ENCODE data around the gene CSTB.
A peak's percentile ranks its signal among the peaks of the same experiment; 100 is the strongest.

CSTB gene

DNA sequence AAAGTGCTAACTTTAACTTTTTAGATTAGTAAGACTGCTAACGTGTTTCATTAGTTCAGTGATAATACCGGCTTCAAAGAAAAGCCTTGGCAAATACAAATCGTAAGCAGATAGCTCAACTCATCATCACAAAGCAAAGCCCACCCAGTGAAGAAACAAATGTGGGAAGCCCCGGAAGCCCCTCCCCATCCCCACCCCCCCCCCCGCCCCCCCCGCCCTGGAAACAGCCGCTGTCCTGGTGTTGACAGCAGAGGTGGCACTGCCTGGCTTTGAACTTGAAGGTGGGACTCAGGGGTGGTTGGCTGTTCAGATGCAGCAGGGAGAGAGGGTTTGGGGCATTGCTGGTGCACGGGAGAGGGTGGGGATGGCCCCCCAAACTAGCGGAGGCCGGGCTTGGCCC lies 43.0 kb downstream of the CSTB start:
- TF ChIP-seq, protein P1, sequence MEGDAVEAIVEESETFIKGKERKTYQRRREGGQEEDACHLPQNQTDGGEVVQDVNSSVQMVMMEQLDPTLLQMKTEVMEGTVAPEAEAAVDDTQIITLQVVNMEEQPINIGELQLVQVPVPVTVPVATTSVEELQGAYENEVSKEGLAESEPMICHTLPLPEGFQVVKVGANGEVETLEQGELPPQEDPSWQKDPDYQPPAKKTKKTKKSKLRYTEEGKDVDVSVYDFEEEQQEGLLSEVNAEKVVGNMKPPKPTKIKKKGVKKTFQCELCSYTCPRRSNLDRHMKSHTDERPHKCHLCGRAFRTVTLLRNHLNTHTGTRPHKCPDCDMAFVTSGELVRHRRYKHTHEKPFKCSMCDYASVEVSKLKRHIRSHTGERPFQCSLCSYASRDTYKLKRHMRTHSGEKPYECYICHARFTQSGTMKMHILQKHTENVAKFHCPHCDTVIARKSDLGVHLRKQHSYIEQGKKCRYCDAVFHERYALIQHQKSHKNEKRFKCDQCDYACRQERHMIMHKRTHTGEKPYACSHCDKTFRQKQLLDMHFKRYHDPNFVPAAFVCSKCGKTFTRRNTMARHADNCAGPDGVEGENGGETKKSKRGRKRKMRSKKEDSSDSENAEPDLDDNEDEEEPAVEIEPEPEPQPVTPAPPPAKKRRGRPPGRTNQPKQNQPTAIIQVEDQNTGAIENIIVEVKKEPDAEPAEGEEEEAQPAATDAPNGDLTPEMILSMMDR (IDR thresholded peaks at IDR 0.05; ENCODE audit: poor library complexity, severe bottlenecking), result no peak

DNA sequence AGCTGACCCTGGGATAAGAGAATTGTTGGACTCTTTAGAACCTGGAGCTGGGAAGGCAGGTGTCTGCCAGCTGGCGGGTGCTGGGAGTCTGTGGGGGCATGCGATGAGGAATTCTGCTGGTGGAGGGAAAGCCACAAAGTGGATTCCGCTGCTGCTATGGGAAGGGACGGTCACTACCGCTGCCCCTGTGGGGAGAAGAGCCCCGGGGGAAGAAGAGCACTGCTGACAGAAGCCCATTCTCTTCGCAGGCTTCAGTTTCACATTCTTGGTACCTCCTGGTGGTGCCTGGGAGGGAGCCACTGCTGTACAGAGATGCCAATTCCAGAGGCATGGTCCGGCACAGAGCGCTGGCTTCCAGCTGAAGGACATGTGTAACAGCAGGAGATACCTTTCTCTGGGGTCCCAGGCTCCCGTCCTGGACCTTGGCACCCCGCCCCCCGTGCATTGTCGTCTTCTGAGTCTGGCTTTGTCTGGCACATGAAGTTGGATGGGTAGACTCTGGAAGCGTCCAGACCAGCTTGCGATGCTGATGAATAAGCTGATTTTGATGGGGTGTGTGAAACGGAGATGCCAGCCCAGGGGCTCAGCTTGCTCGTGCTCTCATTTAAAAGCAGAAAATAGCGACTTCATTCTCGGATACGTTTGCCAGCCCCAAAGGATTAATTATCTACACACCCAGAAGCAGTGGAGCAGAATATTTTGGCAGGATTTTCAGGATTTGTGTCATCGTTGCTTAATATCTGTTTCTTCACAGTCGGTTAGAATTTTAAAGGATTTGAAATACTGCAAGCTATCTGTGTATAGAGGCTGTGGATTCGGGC lies 44.0 kb downstream of the CSTB start:
- Histone ChIP-seq H3K9me3 (ENCODE audit: severe bottlenecking) (no peaks in the 10 kb centered on the region), H3K36me3 (ENCODE audit: low read depth) (peaks cover 71% of the 10 kb centered on the region), H3K27ac (ENCODE audit: poor library complexity, severe bottlenecking) (peak overlapping the region; percentile 96), H3K4me3 (ENCODE audit: severe bottlenecking) (no peak overlapping the region), H3K4me1 (ENCODE audit: insufficient read depth, poor library complexity, severe bottlenecking) (peaks cover 34% of the 10 kb centered on the region), H3K27me3 (ENCODE audit: insufficient read depth, poor library complexity, severe bottlenecking) (no peaks in the 10 kb centered on the region)
- TF ChIP-seq, protein P1 (IDR thresholded peaks at IDR 0.05; ENCODE audit: poor library complexity, severe bottlenecking), result no peak
- no peak for DNase-seq (ENCODE audit: low spot score)
- ATAC-seq (ENCODE audit: low read depth), result no peak

More for the DNA sequence above, 43.0 kb downstream of the CSTB start:
- Histone ChIP-seq H3K4me1 (ENCODE audit: insufficient read depth, poor library complexity, severe bottlenecking) (peaks cover 24% of the 10 kb centered on the region), H3K27me3 (ENCODE audit: insufficient read depth, poor library complexity, severe bottlenecking) (no peaks in the 10 kb centered on the region), H3K36me3 (ENCODE audit: low read depth) (peaks cover 75% of the 10 kb centered on the region), H3K4me3 (ENCODE audit: severe bottlenecking) (no peak overlapping the region), H3K27ac (ENCODE audit: poor library complexity, severe bottlenecking) (peak overlapping the region; percentile 96), H3K9me3 (ENCODE audit: severe bottlenecking) (no peaks in the 10 kb centered on the region)
- DNase-seq (ENCODE audit: low spot score), result no peak
- no peak for ATAC-seq (ENCODE audit: low read depth)

DNA sequence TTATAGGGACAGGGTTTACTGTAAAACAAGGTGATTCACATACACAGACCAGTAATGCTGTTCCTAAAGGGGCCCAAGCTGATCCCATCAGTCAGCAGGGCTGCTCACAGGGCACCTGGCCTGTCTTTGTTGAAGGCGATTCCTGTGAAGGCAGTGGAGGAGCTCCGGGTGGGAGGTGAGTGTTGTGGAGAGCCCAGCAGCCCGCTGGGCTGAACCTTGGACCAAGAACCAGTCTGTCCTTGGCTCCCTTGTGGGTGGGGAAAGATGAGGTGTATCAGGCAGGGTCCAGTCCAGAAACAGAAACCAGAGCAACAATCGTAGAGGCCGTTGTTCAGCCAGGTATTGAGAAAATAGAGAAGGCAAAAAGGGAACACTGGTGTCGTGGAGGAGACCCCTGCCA lies 44.6 kb downstream of the CSTB start:
- no peak for DNase-seq (ENCODE audit: low spot score)
- Histone ChIP-seq H3K27ac (ENCODE audit: poor library complexity, severe bottlenecking) (peak overlapping the region; percentile 96), H3K4me1 (ENCODE audit: insufficient read depth, poor library complexity, severe bottlenecking) (peaks cover 40% of the 10 kb centered on the region), H3K4me3 (ENCODE audit: severe bottlenecking) (no peak overlapping the region), H3K36me3 (ENCODE audit: low read depth) (peaks cover 68% of the 10 kb centered on the region), H3K9me3 (ENCODE audit: severe bottlenecking) (no peaks in the 10 kb centered on the region), H3K27me3 (ENCODE audit: insufficient read depth, poor library complexity, severe bottlenecking) (no peaks in the 10 kb centered on the region)
- TF ChIP-seq, protein P1 (IDR thresholded peaks at IDR 0.05; ENCODE audit: poor library complexity, severe bottlenecking), result no peak
- ATAC-seq (ENCODE audit: low read depth), result no peak

DNA sequence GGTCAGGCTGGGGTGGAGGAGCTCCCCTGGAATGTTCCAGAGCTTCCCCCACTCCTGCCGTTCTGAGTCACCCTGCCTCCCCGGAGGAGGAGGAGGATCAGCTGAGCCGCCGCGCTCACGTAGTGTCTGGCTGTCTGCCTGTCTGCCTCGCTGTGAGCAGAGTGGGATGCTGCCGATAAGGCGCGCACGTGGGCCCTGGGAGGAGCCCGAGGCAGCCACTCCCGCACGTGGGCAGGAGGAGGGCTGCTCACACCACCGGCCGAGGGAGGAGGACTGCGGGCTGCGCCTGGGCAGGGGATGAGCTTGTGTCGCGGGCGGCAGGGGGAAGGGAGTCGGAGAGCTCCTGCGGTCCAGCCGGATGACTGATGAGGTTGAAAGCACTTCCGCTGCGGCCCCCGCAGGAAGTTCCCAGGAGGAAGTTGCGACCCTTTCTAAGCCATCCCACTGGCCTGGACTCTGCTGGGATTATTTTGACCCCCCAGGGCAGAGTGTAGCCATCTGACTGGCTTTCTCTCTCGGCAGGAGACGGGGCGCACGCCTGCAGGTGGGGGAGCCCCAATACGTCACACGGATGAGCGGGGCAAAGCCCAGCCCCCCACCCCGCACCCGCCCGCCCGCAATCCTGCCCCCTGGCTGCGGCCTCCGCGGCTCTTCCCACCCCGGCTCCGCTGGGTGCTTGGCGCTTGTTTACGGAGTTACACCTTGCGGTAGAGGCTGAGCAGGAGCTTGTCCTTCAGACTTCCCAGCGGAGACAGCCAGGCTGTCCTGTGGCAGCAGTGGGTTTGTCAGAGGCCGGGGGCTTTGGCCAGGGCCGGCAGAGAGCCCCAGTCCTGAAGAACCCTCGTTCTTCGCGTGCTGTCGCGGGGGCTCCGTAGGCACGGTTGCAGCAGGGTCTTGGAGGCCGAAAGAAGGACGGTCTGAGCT lies 47.4 kb downstream of the CSTB start:
- Histone ChIP-seq H3K4me1 (ENCODE audit: insufficient read depth, poor library complexity, severe bottlenecking) (peaks cover 62% of the 10 kb centered on the region), H3K4me3 (ENCODE audit: severe bottlenecking) (peak overlapping the region; percentile 17), H3K27me3 (ENCODE audit: insufficient read depth, poor library complexity, severe bottlenecking) (no peaks in the 10 kb centered on the region), H3K9me3 (ENCODE audit: severe bottlenecking) (no peaks in the 10 kb centered on the region), H3K36me3 (ENCODE audit: low read depth) (peaks cover 60% of the 10 kb centered on the region), H3K27ac (ENCODE audit: poor library complexity, severe bottlenecking) (peak overlapping the region; percentile 96)
- DNase-seq (ENCODE audit: low spot score) (peak; percentile 97), ATAC-seq (ENCODE audit: low read depth) (peak; percentile 77)
- TF ChIP-seq, protein P1 (IDR thresholded peaks at IDR 0.05; ENCODE audit: poor library complexity, severe bottlenecking), result peak; percentile 13

Data from RWPE2 (cell line).